Cardiac fibroblast (primary cell): Measurements from ENCODE around the gene PRF1.

Experiments used
- DNase-seq, 2 donors: peaks; one replicate each; pipeline versions ENCODE4 v3.0.0 to v3.0.0-alpha.2; 2010; ENCODE audit warnings: low read depth in 2 of 2
- H3K4me3 ChIP-seq, 2 donors: replicated peaks in 1 of 2; 1 replicate in 1 of 2; 2 replicates in 1 of 2; pipeline ENCODE4 v1.5.1; 2011; ENCODE audit warnings: low read depth in 2 of 2, low read length in 2 of 2, mild to moderate bottlenecking in 2 of 2, moderate library complexity in 1 of 2
- CTCF ChIP-seq: IDR thresholded peaks from one replicate; pipeline ENCODE4 v1.5.1; 2011; ENCODE audit warnings: low read depth, mild to moderate bottlenecking, low read length, inconsistent platforms

Gene PRF1

GRCh38 chr10:70587045-70587658 lies 15.4 kb downstream of the PRF1 start:
- DNase-seq, result no peak
- TF ChIP-seq CTCF, result no peak
- no peak overlapping the region for H3K4me3 ChIP-seq

GRCh38 chr10:70586348-70586930 lies 16.1 kb downstream of the PRF1 start:
- no peak for TF ChIP-seq CTCF
- no peak overlapping the region for H3K4me3 ChIP-seq
- no peak for DNase-seq

- DNase-seq, result no peak
- no peak overlapping the region for H3K4me3 ChIP-seq
- TF ChIP-seq CTCF, result no peak
Measured at GRCh38 chr10:70585578-70586169, 16.9 kb downstream of the PRF1 start.

GRCh38 chr10:70584909-70585544 lies 17.5 kb downstream of the PRF1 start:
- TF ChIP-seq CTCF, result no peak
- DNase-seq, result no peak
- H3K4me3 ChIP-seq, result no peak overlapping the region

GRCh38 chr10:70584366-70584765 lies 18.2 kb downstream of the PRF1 start:
- DNase-seq, result no peak
- TF ChIP-seq CTCF, result no peak
- H3K4me3 ChIP-seq, result no peak overlapping the region

GRCh38 chr10:70583669-70584037 lies 18.9 kb downstream of the PRF1 start:
- no peak for DNase-seq
- no peak for TF ChIP-seq CTCF
- no peak overlapping the region for H3K4me3 ChIP-seq
